Measurements from ENCODE around the gene TNNT2. TPM values are rescaled to one million over a fixed set of nuclear protein-coding genes. Genes with fewer than 3 reads are reported as not detected.

TNNT2 gene
- total RNA-seq, 2 experiments from 2014 or later = not detected

GRCh38 chr1:201409440-201409839, 32.0 kb upstream of the TNNT2 start:
- TF ChIP-seq EZH2phosphoT487 (IDR thresholded peaks at IDR 0.05; ENCODE audit: borderline replicate concordance, low read depth, low read length) = no peak
- no peak for TF ChIP-seq CTCF (conservative IDR thresholded peaks at IDR 0.05; ENCODE audit: low read length)
- H3K4me3 ChIP-seq (ENCODE audit: low read depth, low read length, poor library complexity, severe bottlenecking) = no peak overlapping the region
- H3K36me3 ChIP-seq (ENCODE audit: insufficient read depth, low read length) = no peaks in the 10 kb centered on the region
- H3K4me2 ChIP-seq (ENCODE audit: low read length) = no peak overlapping the region
- H3K9me3 ChIP-seq (ENCODE audit: low read length) = no peaks in the 10 kb centered on the region
- H3K4me1 ChIP-seq (ENCODE audit: insufficient read depth, low read length, poor library complexity, severe bottlenecking) = no peaks in the 10 kb centered on the region
- DNase-seq (ENCODE audit: low spot score) = no peak
- BruUV-seq (replicated peaks) = no TSS peak
- ChIA-PET POLR2A (interaction anchor here (0.7 kb wide), 1 partner anchor 9 kb away, joined by 12 read pairs; no protein-coding TSS in a partner anchor), CTCF (ENCODE audit: unreplicated experiment) (interaction anchor here (0.5 to 0.6 kb wide), 2 partner anchors 13 to 24 kb away, joined by 3 to 5 read pairs; no protein-coding TSS in a partner anchor)
- no peak overlapping the region for H3K27ac ChIP-seq (ENCODE audit: low read depth, low read length, poor library complexity, severe bottlenecking)
- H3K79me2 ChIP-seq (ENCODE audit: insufficient read depth, low read depth, low read length) = no peaks in the 10 kb centered on the region
- intact Hi-C loops (cut with micrococcal nuclease; ENCODE audit: unreplicated experiment) = no loop called here
- H2AFZ ChIP-seq (ENCODE audit: low read length) = no peak overlapping the region
- no peaks in the 10 kb centered on the region for H4K20me1 ChIP-seq (ENCODE audit: insufficient read depth, low read length)
- H3K9me2 ChIP-seq (ENCODE audit: insufficient read depth, low read length) = no peaks in the 10 kb centered on the region

- Histone ChIP-seq H3K36me3 (ENCODE audit: insufficient read depth, low read length) (no peaks in the 10 kb centered on the region), H4K20me1 (ENCODE audit: insufficient read depth, low read length) (no peaks in the 10 kb centered on the region), H3K4me1 (ENCODE audit: insufficient read depth, low read length, poor library complexity, severe bottlenecking) (no peaks in the 10 kb centered on the region), H3K9me3 (ENCODE audit: low read length) (no peaks in the 10 kb centered on the region), H2AFZ (ENCODE audit: low read length) (no peak overlapping the region), H3K9me2 (ENCODE audit: insufficient read depth, low read length) (no peaks in the 10 kb centered on the region), H3K4me2 (ENCODE audit: low read length) (no peak overlapping the region), H3K27ac (ENCODE audit: low read depth, low read length, poor library complexity, severe bottlenecking) (no peak overlapping the region), H3K79me2 (ENCODE audit: insufficient read depth, low read depth, low read length) (no peaks in the 10 kb centered on the region), H3K4me3 (ENCODE audit: low read depth, low read length, poor library complexity, severe bottlenecking) (no peak overlapping the region)
- TF ChIP-seq EZH2phosphoT487 (IDR thresholded peaks at IDR 0.05; ENCODE audit: borderline replicate concordance, low read depth, low read length) (no peak), CTCF (conservative IDR thresholded peaks at IDR 0.05; ENCODE audit: low read length) (no peak)
- no peak for DNase-seq (ENCODE audit: low spot score)
- intact Hi-C loops (cut with micrococcal nuclease; ENCODE audit: unreplicated experiment) = loop anchor here (1.0 kb wide), 1 partner anchor 24 kb away; no protein-coding TSS in a partner anchor
- BruUV-seq (replicated peaks) = no TSS peak
- POLR2A ChIA-PET = no interaction called here
- CTCF ChIA-PET (ENCODE audit: unreplicated experiment) = interaction anchor here (0.5 to 0.6 kb wide), 2 partner anchors 13 to 23 kb away, joined by 3 to 5 read pairs; no protein-coding TSS in a partner anchor
Observed at GRCh38 chr1:201408834-201409200, 31.3 kb upstream of the TNNT2 start.

DNA sequence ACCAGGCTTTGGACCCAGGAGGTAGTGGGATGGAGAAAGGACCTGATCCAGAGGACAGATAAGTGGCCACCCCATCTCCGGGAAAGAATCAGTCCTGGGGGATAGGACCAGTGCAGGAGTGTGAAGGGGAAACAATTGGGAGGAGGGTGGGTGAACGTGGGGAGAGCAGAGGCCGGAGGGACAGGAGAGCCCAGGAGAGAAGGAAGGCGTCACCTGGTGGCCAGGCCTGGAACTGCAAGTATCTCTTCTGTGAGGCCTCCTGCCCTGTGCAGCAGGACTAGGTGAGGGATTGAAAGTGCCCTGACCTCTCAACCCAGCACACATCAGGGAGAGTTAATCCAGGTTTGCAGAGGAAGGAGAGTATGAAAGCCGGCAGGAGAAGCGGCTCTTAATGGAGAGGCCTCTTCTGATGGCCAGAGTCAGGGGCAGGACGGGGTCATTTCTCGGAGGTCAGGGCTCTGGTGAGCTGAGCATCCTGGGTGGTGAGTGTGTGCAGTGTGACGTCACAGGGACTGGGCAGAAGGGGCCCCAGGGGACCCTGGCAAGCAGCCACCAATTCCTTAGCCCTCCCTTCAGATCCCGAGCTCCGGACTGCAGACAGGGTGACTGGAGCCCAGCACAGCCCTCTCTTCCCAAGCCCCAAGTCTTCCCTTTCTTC, 30.8 kb upstream of the TNNT2 start:
- no peaks in the 10 kb centered on the region for H3K79me2 ChIP-seq (ENCODE audit: insufficient read depth, low read depth, low read length)
- H4K20me1 ChIP-seq (ENCODE audit: insufficient read depth, low read length) = no peaks in the 10 kb centered on the region
- ChIA-PET POLR2A (no interaction called here), CTCF (ENCODE audit: unreplicated experiment) (no interaction called here)
- H3K36me3 ChIP-seq (ENCODE audit: insufficient read depth, low read length) = no peaks in the 10 kb centered on the region
- no peak overlapping the region for H3K27ac ChIP-seq (ENCODE audit: low read depth, low read length, poor library complexity, severe bottlenecking)
- H3K4me1 ChIP-seq (ENCODE audit: insufficient read depth, low read length, poor library complexity, severe bottlenecking) = no peaks in the 10 kb centered on the region
- DNase-seq (ENCODE audit: low spot score) = peak; percentile 70
- no peak overlapping the region for H3K4me3 ChIP-seq (ENCODE audit: low read depth, low read length, poor library complexity, severe bottlenecking)
- no peak overlapping the region for H3K4me2 ChIP-seq (ENCODE audit: low read length)
- no peaks in the 10 kb centered on the region for H3K9me2 ChIP-seq (ENCODE audit: insufficient read depth, low read length)
- H3K9me3 ChIP-seq (ENCODE audit: low read length) = no peaks in the 10 kb centered on the region
- TF ChIP-seq EZH2phosphoT487 (IDR thresholded peaks at IDR 0.05; ENCODE audit: borderline replicate concordance, low read depth, low read length) (no peak), CTCF (conservative IDR thresholded peaks at IDR 0.05; ENCODE audit: low read length) (peak; percentile 89)
- H2AFZ ChIP-seq (ENCODE audit: low read length) = no peak overlapping the region
- no TSS peak for BruUV-seq (replicated peaks)
- intact Hi-C loops (cut with micrococcal nuclease; ENCODE audit: unreplicated experiment) = loop anchor here (1.0 kb wide), 1 partner anchor 23 kb away; no protein-coding TSS in a partner anchor
